BE2C (cell line): Measurements from ENCODE around the gene NOL7.

Experiments
- DNase-seq: peaks from one replicate; pipeline ENCODE4 v3.0.0-alpha.2; 2020
- H3K27me3 ChIP-seq: fragments of 250-450 bp; sonication (Bioruptor Pico); 2 replicates; pipeline ENCODE4 v1.5.1; 2020; ENCODE audit warnings: mild to moderate bottlenecking
- H3K36me3 ChIP-seq: fragments of 250-450 bp; sonication (Bioruptor Pico); 2 replicates; pipeline ENCODE4 v1.5.1; 2020; ENCODE audit warnings: mild to moderate bottlenecking
- H3K4me1 ChIP-seq: fragments of 250-450 bp; sonication (Bioruptor Pico); 2 replicates; pipeline ENCODE4 v1.5.1; 2020
- H3K4me3 ChIP-seq: 2 replicates; pipeline ENCODE4 v1.5.1; 2011; ENCODE audit warnings: low read depth, low read length
- H3K9me3 ChIP-seq: fragments of 250-450 bp; sonication (Bioruptor Pico); 2 replicates; pipeline ENCODE4 v1.5.1; 2020
- CTCF ChIP-seq: IDR thresholded peaks from 2 replicates; pipeline ENCODE4 v1.5.1; 2012; ENCODE audit warnings: mild to moderate bottlenecking, low read depth, low read length

NOL7 gene

DNA sequence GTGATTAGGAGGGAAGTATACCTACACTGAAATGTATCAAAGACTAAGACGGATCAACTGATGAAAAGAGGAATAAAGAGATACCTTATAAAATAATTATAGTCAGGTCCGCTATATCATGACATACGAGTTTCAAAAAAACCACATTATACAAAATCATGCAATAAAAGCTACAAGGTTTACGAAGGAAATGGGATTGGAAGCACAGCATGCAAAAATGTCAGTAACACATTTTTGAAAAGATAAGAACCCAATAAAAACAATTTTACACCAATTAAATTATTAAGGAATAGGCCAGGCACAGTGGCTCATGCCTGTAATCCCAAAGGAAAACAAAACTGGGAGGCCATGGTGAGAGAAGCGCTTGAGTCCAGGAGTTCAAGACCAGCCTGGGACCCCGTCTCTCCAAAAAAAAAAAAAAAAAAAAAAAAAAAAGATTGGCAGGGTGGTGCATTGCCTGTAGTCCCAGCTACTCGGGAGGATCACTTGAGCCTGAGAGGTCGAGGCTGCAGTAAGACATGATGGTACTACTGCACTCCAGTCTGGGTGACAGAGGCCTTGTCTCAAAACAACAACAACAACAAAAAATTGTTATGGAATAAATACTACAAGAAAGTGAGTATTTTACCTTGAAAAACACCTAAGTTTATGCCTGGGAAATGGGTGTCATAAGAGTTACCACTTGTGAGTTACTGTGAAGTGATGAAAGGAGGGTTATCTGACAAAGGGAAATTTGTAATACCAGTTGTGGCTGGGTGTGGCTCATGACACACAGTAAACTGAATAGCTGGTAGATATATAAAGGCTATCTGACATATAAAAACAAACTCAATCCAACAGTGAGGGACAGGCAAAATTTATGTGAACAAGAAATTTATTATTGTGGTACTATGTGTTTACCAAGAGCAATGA lies 51.3 kb downstream of the NOL7 start:
- no peaks in the 10 kb centered on the region for H3K9me3 ChIP-seq
- no peaks in the 10 kb centered on the region for H3K4me1 ChIP-seq
- no peaks in the 10 kb centered on the region for H3K27me3 ChIP-seq
- TF ChIP-seq CTCF = no peak
- no peak overlapping the region for H3K4me3 ChIP-seq
- H3K36me3 ChIP-seq = no peaks in the 10 kb centered on the region
- no peak for DNase-seq

DNA sequence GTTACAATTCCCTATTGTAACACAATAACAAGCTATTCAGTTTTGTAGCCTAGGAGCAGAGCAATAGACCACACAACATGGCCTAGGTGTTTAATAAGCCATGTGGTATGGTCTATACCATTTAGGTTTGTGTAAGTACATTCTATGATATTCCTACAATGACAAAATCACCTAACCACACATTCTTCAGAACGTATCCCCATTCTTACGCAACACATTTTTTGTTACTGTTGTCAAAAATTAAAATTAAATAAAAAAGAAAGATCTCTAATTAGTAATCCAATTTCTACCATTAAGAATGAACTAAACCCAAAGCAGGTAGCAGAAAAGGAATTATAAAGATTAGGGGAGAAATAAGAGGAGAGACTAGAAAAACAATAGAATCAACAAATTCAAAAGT lies 52.5 kb downstream of the NOL7 start:
- no peak for TF ChIP-seq CTCF
- Histone ChIP-seq H3K9me3 (no peaks in the 10 kb centered on the region), H3K4me3 (no peak overlapping the region), H3K36me3 (no peaks in the 10 kb centered on the region), H3K27me3 (no peaks in the 10 kb centered on the region), H3K4me1 (no peaks in the 10 kb centered on the region)
- no peak for DNase-seq

DNA sequence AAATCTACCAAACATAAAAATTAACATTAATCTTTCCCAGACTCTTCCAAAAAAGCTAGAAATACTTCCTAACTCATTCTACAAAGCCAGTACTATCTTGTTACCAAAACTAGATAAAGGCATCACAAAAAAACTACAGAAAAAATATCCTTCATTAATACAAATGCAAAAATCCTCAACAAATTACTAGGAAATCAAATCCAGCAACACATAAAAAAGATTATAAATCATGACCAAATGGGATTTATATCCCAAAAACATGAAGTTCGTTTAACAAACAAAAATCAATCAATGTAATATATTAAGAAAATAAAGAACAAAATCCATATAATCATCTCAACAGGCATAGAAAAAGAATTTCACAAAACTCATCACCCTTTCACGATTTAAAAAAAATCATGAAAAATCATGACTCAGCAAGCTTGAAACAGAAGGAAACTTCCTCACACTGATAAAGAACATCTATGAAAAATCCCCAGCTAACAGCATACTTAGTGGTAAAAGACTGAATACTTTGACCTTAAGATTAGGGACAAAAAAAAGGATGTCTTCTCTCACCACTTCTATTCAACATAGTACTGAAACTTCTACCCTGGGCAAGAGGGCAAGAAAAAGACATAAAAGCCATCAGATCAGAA lies 53.3 kb downstream of the NOL7 start:
- H3K4me3 ChIP-seq = no peak overlapping the region
- H3K4me1 ChIP-seq = no peaks in the 10 kb centered on the region
- no peaks in the 10 kb centered on the region for H3K27me3 ChIP-seq
- DNase-seq = no peak
- no peaks in the 10 kb centered on the region for H3K9me3 ChIP-seq
- no peak for TF ChIP-seq CTCF
- H3K36me3 ChIP-seq = no peaks in the 10 kb centered on the region

- TF ChIP-seq CTCF = no peak
- no peaks in the 10 kb centered on the region for H3K4me1 ChIP-seq
- no peak overlapping the region for H3K4me3 ChIP-seq
Observed at GRCh38 chr6:13669476-13669875, 54.3 kb downstream of the NOL7 start.

More at GRCh38 chr6:13669476-13669875, 54.3 kb downstream of the NOL7 start:
- Histone ChIP-seq H3K27me3 (no peaks in the 10 kb centered on the region), H3K36me3 (no peaks in the 10 kb centered on the region), H3K9me3 (no peaks in the 10 kb centered on the region)
- DNase-seq = no peak
